K562 (cell line): ENCODE results near the gene THOC5. TPM values are rescaled to one million over a fixed set of nuclear protein-coding genes. Genes with fewer than 3 reads are reported as not detected.

Experiments used
- ATAC-seq: fragments of 200-7000 bp; cut with Tn5 transposase; 3 replicates; pipeline ENCODE4 v1.9.1; 2020; ENCODE audit warnings: moderate library complexity
- BruUV-seq: library from RNA; stranded (reverse); fragments of 400-500 nt; replicated peaks from 2 replicates; lab custom pipeline; 2021; lab: Mats Ljungman, UMichigan
- CTCF ChIA-PET: fragments of 300-600 bp; formaldehyde crosslinking; extraction: SDS; loops from one replicate; lab custom pipeline; 2021; ENCODE audit warnings: low intra/inter-chr PET ratio; lab: Yijun Ruan, JAX
- POLR2A ChIA-PET: fragments of 300-600, 350-650 bp; sonication (Branson Sonifier 250); formaldehyde crosslinking; extraction: SDS; loops from one replicate; lab custom pipeline; 2021; ENCODE audit warnings: antibody characterized with exemption, inconsistent platforms; lab: Yijun Ruan, JAX
- DNase-seq, 4 experiments: peaks; one replicate each; pipeline versions ENCODE4 v3.0.0 to v3.0.0-alpha.2; 2011 to 2018; ENCODE audit warnings: low spot score in 3 of 4, mixed read lengths in 3 of 4; ENCODE audit errors: extremely low read depth in 1 of 4
- FAIRE-seq: peaks from 2 replicates; lab custom pipeline; 2011; peaks lifted over from hg19 to GRCh38; lab: Jason Lieb, UNC
- H2AFZ ChIP-seq: 2 replicates; pipeline ENCODE4 v1.6.0; 2011; ENCODE audit warnings: low read depth, low read length, control low read depth, inconsistent platforms
- H3K27ac ChIP-seq: fragments of 200-600 bp; 3 replicates; pipeline ENCODE4 v1.8.0; 2011; ENCODE audit warnings: low read depth, mild to moderate bottlenecking, control low read depth, inconsistent platforms, low read length, moderate library complexity, mixed read lengths; ENCODE audit errors: extremely low read depth
- H3K27me3 ChIP-seq, 2 experiments: fragments of 300-600 bp in 1 of 2; 2 replicates in 1 of 2; 3 replicates in 1 of 2; pipeline versions ENCODE4 v1.6.0 to v1.8.0; 2011; ENCODE audit warnings: inconsistent platforms in 2 of 2, low read length in 2 of 2, mild to moderate bottlenecking in 1 of 2, mixed read lengths in 1 of 2, moderate library complexity in 1 of 2; ENCODE audit not compliant: control insufficient read depth in 2 of 2, insufficient read depth in 2 of 2
- H3K36me3 ChIP-seq: fragments of 300-600 bp; 3 replicates; pipeline ENCODE4 v1.8.0; 2011; ENCODE audit warnings: mild to moderate bottlenecking, low read length, inconsistent platforms; ENCODE audit not compliant: control insufficient read depth, insufficient read depth
- H3K4me1 ChIP-seq, 2 experiments: fragments of 200-600 bp in 1 of 2; replicated peaks in 1 of 2; 2 replicates in 1 of 2; 3 replicates in 1 of 2; pipeline versions ENCODE4 v1.5.1 to v1.8.0; 2011; ENCODE audit warnings: inconsistent platforms in 2 of 2, low read length in 2 of 2, mild to moderate bottlenecking in 1 of 2, mixed read lengths in 1 of 2, moderate library complexity in 1 of 2; ENCODE audit not compliant: control insufficient read depth in 2 of 2, insufficient read depth in 2 of 2
- H3K4me2 ChIP-seq: 2 replicates; pipeline ENCODE4 v1.6.1; 2011; ENCODE audit warnings: low read length, control low read depth, inconsistent platforms, mixed read lengths; ENCODE audit not compliant: insufficient read depth
- H3K4me3 ChIP-seq: fragments of 200-600 bp; sonication (generic), shearing (Covaris generic); 2 replicates; pipeline ENCODE4 v1.5.1; 2016; ENCODE audit warnings: control low read depth, inconsistent platforms
- H3K79me2 ChIP-seq: fragments of 200-600 bp; 3 replicates; pipeline ENCODE4 v1.8.0; 2011; ENCODE audit warnings: low read length, inconsistent platforms; ENCODE audit not compliant: control insufficient read depth, insufficient read depth
- H3K9ac ChIP-seq, 2 experiments: 2 replicates each; pipeline versions ENCODE4 v1.6.0 to v1.6.1; 2011; ENCODE audit warnings: low read depth in 2 of 2, low read length in 2 of 2, control low read depth in 1 of 2, inconsistent platforms in 1 of 2, mild to moderate bottlenecking in 1 of 2, mixed read lengths in 1 of 2; ENCODE audit not compliant: insufficient read depth in 1 of 2
- H3K9me1 ChIP-seq: one replicate; pipeline ENCODE4 v1.6.0; 2011; ENCODE audit warnings: inconsistent platforms, mild to moderate bottlenecking, low read length, moderate library complexity; ENCODE audit not compliant: control insufficient read depth, insufficient read depth
- H3K9me3 ChIP-seq: replicated peaks from 2 replicates; pipeline ENCODE4 v1.5.1; 2011; ENCODE audit warnings: low read depth, low read length, inconsistent platforms; ENCODE audit not compliant: control insufficient read depth, insufficient read depth
- H4K20me1 ChIP-seq: replicated peaks from 2 replicates; pipeline ENCODE4 v1.6.1; 2011; ENCODE audit warnings: low read length, inconsistent platforms, mixed read lengths; ENCODE audit not compliant: control insufficient read depth, insufficient read depth
- BRD4 ChIP-seq: fragments of 200-600 bp; sonication (generic); IDR thresholded peaks from 2 replicates; pipeline ENCODE4 v1.6.1; 2017; ENCODE audit warnings: inconsistent platforms
- CBFA2T2 ChIP-seq: fragments of 450-650 bp; conservative IDR thresholded peaks from 2 replicates; pipeline ENCODE4 v1.6.1; 2017; ENCODE audit warnings: mild to moderate bottlenecking
- GATAD2A ChIP-seq: fragments of 450-650 bp; IDR thresholded peaks from 2 replicates; pipeline ENCODE4 v1.6.1; 2017
- HINFP ChIP-seq: fragments of 450-650 bp; conservative IDR thresholded peaks from 2 replicates; pipeline ENCODE4 v1.6.1; 2016; ENCODE audit warnings: missing genetic modification characterization, low read depth, mild to moderate bottlenecking, control low read depth, missing compliant biosample characterization
- HMG20B ChIP-seq: fragments of 250-450 bp; sonication (Bioruptor Pico); IDR thresholded peaks from 2 replicates; pipeline ENCODE4 v1.5.0; 2021; ENCODE audit warnings: mild to moderate bottlenecking
- KDM2B ChIP-seq: fragments of 250-450 bp; sonication (Bioruptor Pico); IDR thresholded peaks from 2 replicates; pipeline ENCODE4 v1.8.0; 2021; ENCODE audit warnings: mild to moderate bottlenecking, moderate library complexity
- PRDM10 ChIP-seq: fragments of 450-650 bp; IDR thresholded peaks from 2 replicates; pipeline ENCODE4 v1.6.1; 2018; ENCODE audit not compliant: partially characterized antibody
- RFX1 ChIP-seq: fragments of 450-650 bp; IDR thresholded peaks from 2 replicates; pipeline ENCODE4 v1.6.1; 2016; ENCODE audit warnings: mild to moderate bottlenecking, moderate library complexity
- XRCC5 ChIP-seq: fragments of 200-400 bp; formaldehyde crosslinking; IDR thresholded peaks from 2 replicates; pipeline ENCODE4 v1.6.1; 2017; ENCODE audit warnings: low read depth, mild to moderate bottlenecking, low read length
- ZFP1 ChIP-seq: fragments of 450-650 bp; formaldehyde crosslinking; IDR thresholded peaks from 2 replicates; pipeline ENCODE4 v1.4.0; 2020; ENCODE audit warnings: mild to moderate bottlenecking, mixed read lengths
- ZFP91 ChIP-seq: sonication (generic); formaldehyde crosslinking; IDR thresholded peaks from 2 replicates; pipeline ENCODE4 v1.8.0; 2022; ENCODE audit warnings: mild to moderate bottlenecking, missing genetic modification reagents
- ZNF217 ChIP-seq: sonication (generic); formaldehyde crosslinking; IDR thresholded peaks from 2 replicates; pipeline ENCODE4 v1.8.0; 2022; ENCODE audit warnings: mild to moderate bottlenecking, missing genetic modification reagents
- ZNF277 ChIP-seq: fragments of 250-450 bp; sonication (Bioruptor Pico); IDR thresholded peaks from 2 replicates; pipeline ENCODE4 v1.8.0; 2022; ENCODE audit warnings: inconsistent platforms, mild to moderate bottlenecking, moderate library complexity, borderline replicate concordance
- ZNF347 ChIP-seq: fragments of 450-650 bp; formaldehyde crosslinking; IDR thresholded peaks from 2 replicates; pipeline ENCODE4 v1.4.0; 2020; ENCODE audit warnings: low read depth, mild to moderate bottlenecking, moderate library complexity
- ZNF551 ChIP-seq: fragments of 250-450 bp; sonication (Bioruptor Pico); IDR thresholded peaks from 2 replicates; pipeline ENCODE4 v1.5.0; 2021; ENCODE audit warnings: mild to moderate bottlenecking, moderate library complexity
- WGBS: fragments of 100-300 bp; shearing (Covaris generic); methylation state at CpG from one replicate; pipeline ENCODE4 v1.1.6; 2016; ENCODE audit warnings: low coverage, mixed read lengths; ENCODE audit not compliant: insufficient coverage; ENCODE audit errors: missing lambda C conversion rate; 5-methylcytosine and 5-hydroxymethylcytosine counted together
- in situ Hi-C: fragments of 300-500 bp; cut with MboI; formaldehyde crosslinking; loops from 4 replicates; pipeline ENCODE4 v1.15.0; 2018; ENCODE audit warnings: inconsistent platforms, mixed read lengths
- intact Hi-C: fragments of 100-400 bp; cut with micrococcal nuclease; formaldehyde crosslinking; loops from 2 replicates; pipeline ENCODE4 v1.14.2; 2022
- polyA plus RNA-seq, 8 experiments: library from polyadenylated mRNA; depleted of rRNA in 4 of 8; stranded (reverse) in 5 of 8; unstranded in 3 of 8; fragments of >200 nt; fragmentation: Nextera tagmentation in 2 of 8; fragmentation: Illumina TruSeq in 1 of 8; extraction: Ambion mirVana in 2 of 8; extraction: Trizol in 1 of 8; gene quantifications; 2 replicates each; pipeline versions ENCODE4 v1.2.1 to v1.2.3, GENCODE V29; 2011 to 2014; ENCODE audit warnings: inconsistent platforms in 1 of 8, missing spikeins in 1 of 8
- total RNA-seq, 7 experiments: library from RNA; depleted of rRNA in 6 of 7; stranded (reverse); fragments of >200 nt in 6 of 7; fragmentation: Illumina TruSeq in 2 of 7; extraction: Trizol in 2 of 7; gene quantifications; 2 replicates each; pipeline versions ENCODE4 v1.2.1 to v1.2.3, GENCODE V29; 2011 to 2021; ENCODE audit warnings: low replicate concordance in 1 of 7

THOC5 gene
- total and polyA plus RNA-seq, 9 of the 15 experiments (the other 6 are each of a cell fraction or from before 2014, with no cell fraction given): 45.3 to 96.5 (median 51.4) TPM

- CTCF ChIA-PET: no interaction called here
- Histone ChIP-seq H3K4me2 (no peak overlapping the region), H3K27me3 (no peaks in the 10 kb centered on the region), H3K36me3 (no peaks in the 10 kb centered on the region), H3K4me3 (no peak overlapping the region), H3K4me1 (no peaks in the 10 kb centered on the region), H3K79me2 (no peaks in the 10 kb centered on the region), H2AFZ (peak overlapping the region; percentile 38), H3K9me1 (no peaks in the 10 kb centered on the region), H3K9ac (no peak overlapping the region; a peak in 1 of 4 replicates), H3K27ac (no peak overlapping the region), H3K9me3 (no peaks in the 10 kb centered on the region), H4K20me1 (no peaks in the 10 kb centered on the region)
- WGBS: 55% methylated on average over 7 of the region's 9 CpGs
- no TSS peak for BruUV-seq
- POLR2A ChIA-PET: interaction anchor here (0.6 kb wide), 1 partner anchor 602 kb away, joined by 3 read pairs; no protein-coding TSS in a partner anchor
- in situ Hi-C loops: no loop called here
- DNase-seq (no peak), FAIRE-seq (no peak), ATAC-seq (no peak)
- intact Hi-C loops: no loop called here
- TF ChIP-seq ZNF347 (no peak), HINFP (tag) (no peak), ZNF217 (CRISPR knock-in tag) (no peak), KDM2B (no peak), HMG20B (CRISPR knock-in tag) (no peak), PRDM10 (no peak), ZNF551 (no peak), XRCC5 (no peak), CBFA2T2 (no peak), ZFP1 (CRISPR knock-in tag) (no peak), ZFP91 (CRISPR knock-in tag) (no peak), GATAD2A (no peak), RFX1 (no peak), BRD4 (no peak), ZNF277 (CRISPR knock-in tag) (no peak)
Measured at GRCh38 chr22:29587938-29588699, 34.6 kb upstream of the THOC5 start.
